Hepatocyte (in vitro differentiated cells): ENCODE data around the gene NR2E1. TPM values are rescaled to one million over a fixed set of nuclear protein-coding genes. Genes with fewer than 3 reads are reported as not detected.

Experiments used
- DNase-seq: peaks from one replicate; pipeline ENCODE4 v3.0.0-alpha.2; 2016; ENCODE audit warnings: low spot score
- H2AFZ ChIP-seq: fragments of 200-600 bp; sonication (generic); 2 replicates; pipeline ENCODE4 v1.6.0; 2016; ENCODE audit warnings: antibody characterized with exemption, mild to moderate bottlenecking
- H3K27ac ChIP-seq: fragments of 200-600 bp; sonication (generic); 2 replicates; pipeline ENCODE4 v1.5.1; 2016; ENCODE audit warnings: mild to moderate bottlenecking
- H3K27me3 ChIP-seq: fragments of 200-600 bp; sonication (generic); 2 replicates; pipeline ENCODE4 v1.6.1; 2016
- H3K36me3 ChIP-seq: fragments of 200-600 bp; sonication (generic); replicated peaks from 2 replicates; pipeline ENCODE4 v1.5.1; 2016; ENCODE audit warnings: low read depth; ENCODE audit not compliant: insufficient read depth
- H3K4me1 ChIP-seq: fragments of 200-600 bp; sonication (generic); 2 replicates; pipeline ENCODE4 v1.5.1; 2016; ENCODE audit warnings: mild to moderate bottlenecking, moderate library complexity; ENCODE audit not compliant: insufficient read depth
- H3K4me2 ChIP-seq: fragments of 200-600 bp; sonication (generic); 2 replicates; pipeline ENCODE4 v1.6.0; 2016
- H3K4me3 ChIP-seq: fragments of 200-600 bp; sonication (generic); 2 replicates; pipeline ENCODE4 v1.5.1; 2016; ENCODE audit warnings: mild to moderate bottlenecking
- H3K79me2 ChIP-seq: fragments of 200-600 bp; sonication (generic); 2 replicates; pipeline ENCODE4 v1.6.0; 2017; ENCODE audit warnings: mild to moderate bottlenecking
- H3K9me2 ChIP-seq: fragments of 200-600 bp; sonication (generic); replicated peaks from 2 replicates; pipeline ENCODE4 v1.6.0; 2017; ENCODE audit warnings: mild to moderate bottlenecking; ENCODE audit not compliant: insufficient read depth
- H3K9me3 ChIP-seq: fragments of 200-600 bp; sonication (generic); 2 replicates; pipeline ENCODE4 v1.5.1; 2016; ENCODE audit warnings: low read depth, mild to moderate bottlenecking
- H4K20me1 ChIP-seq: fragments of 200-600 bp; sonication (generic); 2 replicates; pipeline ENCODE4 v1.6.0; 2016; ENCODE audit warnings: mild to moderate bottlenecking; ENCODE audit not compliant: insufficient read depth, poor library complexity, severe bottlenecking
- EZH2 ChIP-seq: fragments of 200-600 bp; sonication (generic); IDR thresholded peaks from 2 replicates; pipeline ENCODE4 v1.6.1; 2016; ENCODE audit warnings: antibody characterized with exemption, mild to moderate bottlenecking, borderline replicate concordance
- EZH2phosphoT487 ChIP-seq: fragments of 200-600 bp; sonication (generic); IDR thresholded peaks from one replicate; pipeline ENCODE4 v1.6.1; 2018; ENCODE audit warnings: antibody characterized with exemption, mild to moderate bottlenecking, low read depth, moderate library complexity; ENCODE audit not compliant: unreplicated experiment, severe bottlenecking
- WGBS: methylation state at CpG from one replicate; pipeline ENCODE4 v1.1.6; 2016; ENCODE audit warnings: low lambda C conversion rate; ENCODE audit errors: missing lambda C conversion rate; 5-methylcytosine and 5-hydroxymethylcytosine counted together
- polyA plus RNA-seq: library from polyadenylated mRNA; unstranded; fragments of >200 nt; fragmentation: Nextera tagmentation; extraction: Ambion mirVana; gene quantifications from 2 replicates; pipeline ENCODE4 v1.2.1, GENCODE V29; 2016
- total RNA-seq: library from RNA; depleted of rRNA; stranded (reverse); fragments of >200 nt; gene quantifications from 2 replicates; pipeline ENCODE4 v1.2.3, GENCODE V29; 2014
- TF ChIP-seq, protein P1 (sequence below): fragments of 200-600 bp; sonication (generic); IDR thresholded peaks from 2 replicates; pipeline ENCODE4 v1.5.1; 2016; ENCODE audit warnings: antibody characterized with exemption, mild to moderate bottlenecking; ENCODE audit not compliant: poor library complexity

The NR2E1 gene
- total and polyA plus RNA-seq, 2 experiments from 2014 or later = not detected

DNA sequence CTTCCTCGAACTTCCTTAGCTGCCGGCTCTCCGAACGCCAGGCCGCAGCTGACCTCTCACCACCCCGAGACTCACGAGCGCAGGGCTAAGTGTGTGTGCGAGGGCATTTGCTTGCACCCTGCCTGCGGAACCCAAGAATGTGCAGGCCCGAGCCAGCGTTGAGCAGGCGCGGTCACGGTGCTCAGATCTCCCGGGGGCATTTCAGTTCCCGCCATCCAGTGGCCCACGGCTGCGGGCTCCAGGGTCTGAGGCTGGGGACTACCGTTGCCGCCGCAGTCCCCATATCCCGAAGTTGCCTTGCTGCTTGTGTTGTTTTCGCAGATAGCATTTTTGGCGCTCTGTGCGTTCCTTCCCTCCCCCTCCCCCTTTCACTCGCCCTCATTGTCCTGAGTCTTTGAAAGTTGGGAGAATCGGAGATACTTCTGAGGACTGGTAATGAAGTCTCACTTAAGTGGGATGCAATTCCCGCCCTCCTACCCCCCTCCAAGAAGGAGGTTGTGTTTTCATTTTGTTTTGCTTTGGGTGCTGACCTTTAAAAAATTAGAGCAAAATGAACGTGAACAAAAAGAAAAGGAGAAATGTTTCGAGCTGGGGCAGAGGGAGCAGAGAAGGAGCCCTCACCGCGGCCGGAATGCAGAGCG, 1.7 kb downstream of the NR2E1 start:
- peaks cover 5% of the 10 kb centered on the region for H4K20me1 ChIP-seq
- H3K79me2 ChIP-seq = no peaks in the 10 kb centered on the region
- H3K27me3 ChIP-seq = peaks cover 100% of the 10 kb centered on the region
- peaks cover 50% of the 10 kb centered on the region for H3K4me1 ChIP-seq
- H2AFZ ChIP-seq = no peak overlapping the region
- no peak for DNase-seq
- H3K9me3 ChIP-seq = no peaks in the 10 kb centered on the region
- H3K36me3 ChIP-seq = no peaks in the 10 kb centered on the region
- 18% methylated on average over 34 of the region's 35 CpGs for WGBS
- no peak overlapping the region for H3K27ac ChIP-seq
- no peak overlapping the region for H3K4me3 ChIP-seq
- H3K4me2 ChIP-seq = peak overlapping the region; percentile 82
- TF ChIP-seq EZH2 (peak; percentile 40), EZH2phosphoT487 (peak; percentile 73)
- TF ChIP-seq, protein P1, sequence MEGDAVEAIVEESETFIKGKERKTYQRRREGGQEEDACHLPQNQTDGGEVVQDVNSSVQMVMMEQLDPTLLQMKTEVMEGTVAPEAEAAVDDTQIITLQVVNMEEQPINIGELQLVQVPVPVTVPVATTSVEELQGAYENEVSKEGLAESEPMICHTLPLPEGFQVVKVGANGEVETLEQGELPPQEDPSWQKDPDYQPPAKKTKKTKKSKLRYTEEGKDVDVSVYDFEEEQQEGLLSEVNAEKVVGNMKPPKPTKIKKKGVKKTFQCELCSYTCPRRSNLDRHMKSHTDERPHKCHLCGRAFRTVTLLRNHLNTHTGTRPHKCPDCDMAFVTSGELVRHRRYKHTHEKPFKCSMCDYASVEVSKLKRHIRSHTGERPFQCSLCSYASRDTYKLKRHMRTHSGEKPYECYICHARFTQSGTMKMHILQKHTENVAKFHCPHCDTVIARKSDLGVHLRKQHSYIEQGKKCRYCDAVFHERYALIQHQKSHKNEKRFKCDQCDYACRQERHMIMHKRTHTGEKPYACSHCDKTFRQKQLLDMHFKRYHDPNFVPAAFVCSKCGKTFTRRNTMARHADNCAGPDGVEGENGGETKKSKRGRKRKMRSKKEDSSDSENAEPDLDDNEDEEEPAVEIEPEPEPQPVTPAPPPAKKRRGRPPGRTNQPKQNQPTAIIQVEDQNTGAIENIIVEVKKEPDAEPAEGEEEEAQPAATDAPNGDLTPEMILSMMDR = no peak
- H3K9me2 ChIP-seq = no peaks in the 10 kb centered on the region

DNA sequence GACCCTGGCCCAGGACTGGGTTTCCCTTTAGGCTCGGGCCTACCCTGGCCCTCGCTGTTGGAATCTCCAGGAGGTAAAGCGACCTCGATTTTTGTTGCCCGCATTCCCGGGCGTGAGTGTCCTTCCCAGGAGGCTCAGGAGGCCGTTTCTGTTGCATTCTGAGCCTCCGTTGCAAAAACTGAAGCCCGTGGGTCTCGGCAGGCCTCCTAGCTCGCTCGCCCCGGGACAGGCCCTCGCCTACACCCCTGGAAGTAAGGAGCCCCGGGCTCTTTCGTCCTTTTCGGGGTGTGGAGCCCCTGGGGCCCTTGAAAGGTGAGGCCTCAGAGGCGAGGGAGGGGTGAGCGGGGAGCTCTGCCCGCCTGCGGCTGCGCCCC, 2.3 kb downstream of the NR2E1 start:
- no peak for DNase-seq
- peaks cover 50% of the 10 kb centered on the region for H3K4me1 ChIP-seq

DNA sequence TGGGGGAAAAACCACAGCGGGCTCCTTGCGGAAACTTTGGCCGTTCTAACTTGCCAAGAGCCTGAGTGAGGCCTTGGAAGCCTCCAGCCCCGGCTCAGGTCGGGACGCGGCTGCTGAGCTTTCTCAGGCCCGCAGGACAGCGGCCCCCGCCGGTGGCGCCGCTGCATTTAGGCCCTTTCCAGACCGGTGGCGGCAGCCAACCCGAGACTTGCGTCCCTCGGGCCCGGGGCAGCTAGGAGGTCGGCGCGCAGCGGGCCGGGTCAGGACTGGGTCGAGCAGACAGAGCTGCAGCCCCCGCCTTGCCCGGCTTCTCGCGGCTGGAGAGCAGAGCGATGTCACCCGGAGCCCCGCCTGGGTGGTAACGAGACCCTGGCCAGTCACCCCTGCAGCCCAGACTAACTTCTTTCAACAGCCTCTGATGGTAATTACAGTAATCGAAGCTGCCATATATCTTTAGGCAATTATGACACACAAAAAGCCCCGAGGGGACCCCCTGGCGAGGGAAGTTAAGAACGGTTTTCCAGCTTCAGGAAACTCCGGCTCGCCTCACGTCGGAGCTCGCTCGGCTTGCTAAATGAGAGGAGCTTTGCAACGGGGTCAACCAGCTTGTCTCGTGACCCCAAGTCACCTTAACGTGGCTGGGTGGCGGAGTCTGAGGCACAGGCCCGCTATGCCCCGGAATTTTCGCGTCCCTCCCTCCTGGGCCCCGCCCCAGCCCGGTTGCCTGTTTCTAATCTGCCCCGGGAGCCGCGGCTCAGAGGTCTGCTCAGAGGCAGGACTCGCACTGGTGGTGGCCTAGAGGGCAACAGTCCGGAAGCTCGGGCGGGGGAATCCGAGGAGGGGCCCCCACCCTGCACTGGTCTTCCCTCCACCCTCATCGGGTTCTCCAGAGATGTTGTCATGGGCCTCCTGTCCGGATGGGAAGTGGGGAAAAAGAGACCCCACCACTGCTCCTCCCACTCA, 3.0 kb downstream of the NR2E1 start:
- Histone ChIP-seq H3K27me3 (peaks cover 100% of the 10 kb centered on the region), H3K9me2 (no peaks in the 10 kb centered on the region), H3K79me2 (no peaks in the 10 kb centered on the region), H3K9me3 (no peaks in the 10 kb centered on the region), H3K4me1 (peaks cover 50% of the 10 kb centered on the region), H4K20me1 (peaks cover 5% of the 10 kb centered on the region), H3K36me3 (no peaks in the 10 kb centered on the region), H3K27ac (no peak overlapping the region), H2AFZ (peak overlapping the region; percentile 31), H3K4me3 (no peak overlapping the region), H3K4me2 (peak overlapping the region; percentile 82)
- TF ChIP-seq EZH2phosphoT487 (peak; percentile 40), EZH2 (peak; percentile 82)
- TF ChIP-seq, protein P1 = peak; percentile 40
- DNase-seq = peak; percentile 66
- WGBS = 3% methylated on average over 63 of the region's 63 CpGs

More for the DNA sequence above, 2.3 kb downstream of the NR2E1 start:
- Histone ChIP-seq H3K9me2 (no peaks in the 10 kb centered on the region), H4K20me1 (peaks cover 5% of the 10 kb centered on the region), H3K36me3 (no peaks in the 10 kb centered on the region), H2AFZ (no peak overlapping the region), H3K79me2 (no peaks in the 10 kb centered on the region), H3K27me3 (peaks cover 100% of the 10 kb centered on the region), H3K4me2 (peak overlapping the region; percentile 82), H3K27ac (no peak overlapping the region), H3K4me3 (no peak overlapping the region), H3K9me3 (no peaks in the 10 kb centered on the region)
- WGBS = 15% methylated on average over 23 of the region's 23 CpGs
- TF ChIP-seq, protein P1 = no peak
- TF ChIP-seq EZH2 = no peak
- no peak for TF ChIP-seq EZH2phosphoT487
